NCI-H1092 (cell line): ENCODE results near the gene SULT2B1.
A peak's percentile ranks its signal among the peaks of the same experiment; 100 is the strongest.
"Not testable (repeated sequence)": the region's sequence is repeated elsewhere in the genome, so short reads cannot be mapped to it uniquely, and the experiment has no call there.

Experiments used
- DNase-seq: peaks from one replicate; lab custom pipeline; 2025; lab: John Stamatoyannopoulos, UW

SULT2B1 gene

DNA sequence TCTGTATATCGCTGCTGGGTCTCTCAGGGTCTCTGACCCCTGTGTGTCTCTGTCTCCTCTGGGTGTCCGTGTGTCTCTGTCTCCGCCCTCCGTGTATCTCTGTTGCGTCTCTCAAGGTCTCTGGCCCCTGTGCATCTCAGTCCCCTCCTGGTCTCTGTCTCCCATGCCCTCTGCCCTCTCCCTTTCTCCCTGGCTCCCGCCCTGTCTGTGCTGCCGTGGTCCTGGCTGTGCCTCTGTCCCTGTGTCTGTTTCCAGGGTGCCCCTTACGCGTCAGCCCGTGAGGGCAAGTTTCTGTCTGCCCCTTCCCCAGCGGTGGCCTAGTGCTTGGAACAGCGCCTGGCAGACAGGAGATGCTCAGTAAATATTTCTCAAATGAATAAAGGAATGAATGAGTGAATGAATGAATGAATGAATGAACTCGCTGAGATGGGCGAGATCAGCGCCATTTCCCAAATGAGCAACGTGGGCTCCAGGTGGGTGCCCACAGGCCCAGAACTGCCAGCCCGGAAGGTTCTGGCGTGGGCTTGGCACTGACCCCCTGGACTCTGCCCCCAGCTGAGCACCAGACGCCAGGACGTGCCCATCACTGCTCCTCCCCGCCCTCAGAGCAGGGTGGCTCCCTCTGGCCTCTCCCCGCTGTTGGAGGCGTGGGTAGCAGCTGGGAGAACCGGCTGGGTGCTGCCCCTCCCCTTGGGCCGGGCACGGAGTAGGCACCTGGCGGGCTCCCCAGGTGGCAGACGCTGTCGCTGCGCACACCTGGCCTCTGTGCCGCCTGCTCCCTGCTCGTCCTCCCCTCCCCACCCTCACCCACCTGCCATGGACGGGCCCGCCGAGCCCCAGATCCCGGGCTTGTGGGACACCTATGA lies at the start of gene SULT2B1:
Gene SULT2B1, plus strand, starts transcription at position 736 of the 866 bp plus-strand sequence. Its CDS starts 81 bp downstream, at position 817.
- DNase-seq: peak; percentile 21

DNA sequence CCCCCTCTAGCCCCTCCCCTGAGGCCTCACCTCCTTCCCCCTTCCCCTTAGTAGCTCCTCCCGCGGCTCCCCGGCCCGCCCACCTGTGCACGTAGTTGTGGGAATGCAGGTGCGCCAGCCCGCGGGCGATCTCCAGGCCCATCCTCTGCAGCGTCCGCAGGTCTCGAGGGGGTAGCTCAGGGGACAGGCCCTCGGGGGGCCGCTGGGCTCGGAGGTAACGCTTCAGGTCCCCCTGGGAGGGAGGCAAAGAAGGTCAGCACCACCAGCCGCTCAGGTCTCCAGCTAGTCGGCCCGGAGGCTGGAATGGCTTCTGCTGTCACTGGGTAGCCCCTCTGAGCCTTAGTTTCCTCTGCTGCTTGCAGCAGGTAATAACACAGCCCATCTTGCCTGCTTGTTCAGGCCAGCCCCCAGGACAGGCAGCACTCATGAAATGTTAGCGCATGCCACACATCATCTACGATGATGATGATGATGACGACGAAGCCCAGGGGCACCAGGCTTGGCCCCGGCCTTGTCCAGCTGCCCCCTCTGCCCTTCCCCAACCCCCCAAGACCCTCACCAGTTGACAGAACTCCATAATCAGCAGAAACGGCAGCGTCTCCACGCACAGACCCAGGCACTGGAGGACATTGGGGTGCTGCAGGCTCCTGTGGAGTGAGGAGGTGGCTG lies 49.5 kb upstream of the SULT2B1 start:
- DNase-seq: no peak

DNA sequence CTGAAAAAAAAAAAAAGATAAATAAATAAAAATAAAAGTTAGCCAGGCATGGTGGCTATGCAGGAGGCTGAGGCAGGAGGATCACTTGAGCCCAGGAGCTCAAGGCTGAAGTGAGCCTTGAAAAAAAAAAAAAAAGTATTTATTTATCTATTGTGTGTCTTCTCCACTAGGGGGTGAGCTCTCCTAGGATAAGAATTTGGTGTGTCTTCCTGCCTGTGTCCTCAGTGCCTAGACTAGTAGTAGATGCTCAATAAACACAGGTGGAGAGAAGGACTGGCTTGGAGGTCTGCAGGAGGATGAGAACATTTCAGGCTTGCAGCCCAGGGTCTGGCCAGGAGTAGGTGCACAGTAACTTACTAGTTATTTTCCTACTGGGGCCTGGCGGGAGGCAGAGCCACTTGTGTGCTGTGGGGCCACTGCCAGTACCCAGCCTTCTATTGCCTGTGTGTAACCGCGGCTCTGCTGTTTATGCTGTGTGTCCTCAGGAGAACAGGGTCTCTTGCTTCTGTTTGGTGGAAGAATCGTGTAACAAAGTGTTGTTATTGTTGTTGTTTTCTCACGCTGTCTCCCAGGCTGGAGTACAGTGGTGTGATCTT lies 45.7 kb upstream of the SULT2B1 start:
- DNase-seq: no peak

DNA sequence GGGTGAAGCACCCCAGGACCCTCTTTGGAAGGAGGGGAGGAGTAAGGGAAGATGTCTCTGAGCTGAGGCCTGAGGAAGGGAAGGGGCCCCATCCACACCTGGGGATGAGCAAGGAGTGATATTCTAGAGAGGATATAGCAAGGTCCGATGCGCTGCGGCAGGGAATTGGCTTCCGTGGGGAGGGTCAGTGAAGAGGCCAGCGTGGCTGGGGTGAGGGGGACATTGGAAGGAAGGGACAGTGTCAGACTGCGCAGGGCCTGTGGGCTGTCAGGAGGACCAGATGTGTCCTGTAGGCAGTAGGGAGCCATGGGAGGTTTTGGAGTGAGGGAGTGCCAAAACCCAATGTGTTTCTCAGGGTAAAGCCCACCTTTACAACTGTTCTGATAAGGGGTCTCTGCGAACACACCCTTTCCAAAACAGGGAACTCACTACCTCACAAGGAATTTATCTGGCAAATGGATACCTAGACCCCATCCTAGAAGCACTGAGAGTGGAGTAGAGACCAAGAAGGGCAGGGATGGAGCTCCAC lies 44.0 kb upstream of the SULT2B1 start:
- DNase-seq: no peak

DNA sequence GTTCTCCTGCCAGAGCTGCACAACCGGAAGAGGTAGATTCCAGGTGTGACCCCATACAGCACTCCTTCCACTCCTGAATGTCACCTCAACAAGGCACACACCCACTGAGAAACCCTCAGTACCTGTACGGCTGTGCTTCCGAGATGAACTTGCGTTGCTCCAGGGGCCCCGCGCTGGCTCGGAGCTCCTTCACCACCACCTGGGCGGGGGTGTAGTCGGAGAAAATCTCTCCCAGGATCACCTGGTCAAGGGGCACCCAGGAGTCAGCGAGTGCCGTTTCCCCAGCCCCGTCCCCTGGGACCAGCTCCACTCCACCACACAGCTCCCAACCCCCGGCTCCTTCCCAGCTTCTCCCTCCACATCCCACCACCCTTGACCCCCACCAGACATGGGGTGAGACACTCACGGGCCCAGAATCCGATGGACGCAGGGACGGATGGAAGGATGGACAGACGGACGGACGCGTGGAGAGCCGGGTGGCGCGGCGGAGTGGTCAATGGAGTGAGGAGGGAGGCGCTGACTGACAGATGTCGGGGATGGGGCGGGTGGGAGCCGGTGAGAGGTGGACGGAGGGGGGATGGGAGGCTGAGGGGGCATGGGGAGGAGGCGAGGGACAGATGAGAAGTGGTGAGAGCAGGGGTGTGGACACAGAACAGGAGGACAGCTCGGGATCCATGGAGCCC lies 43.1 kb upstream of the SULT2B1 start:
- no peak for DNase-seq

DNA sequence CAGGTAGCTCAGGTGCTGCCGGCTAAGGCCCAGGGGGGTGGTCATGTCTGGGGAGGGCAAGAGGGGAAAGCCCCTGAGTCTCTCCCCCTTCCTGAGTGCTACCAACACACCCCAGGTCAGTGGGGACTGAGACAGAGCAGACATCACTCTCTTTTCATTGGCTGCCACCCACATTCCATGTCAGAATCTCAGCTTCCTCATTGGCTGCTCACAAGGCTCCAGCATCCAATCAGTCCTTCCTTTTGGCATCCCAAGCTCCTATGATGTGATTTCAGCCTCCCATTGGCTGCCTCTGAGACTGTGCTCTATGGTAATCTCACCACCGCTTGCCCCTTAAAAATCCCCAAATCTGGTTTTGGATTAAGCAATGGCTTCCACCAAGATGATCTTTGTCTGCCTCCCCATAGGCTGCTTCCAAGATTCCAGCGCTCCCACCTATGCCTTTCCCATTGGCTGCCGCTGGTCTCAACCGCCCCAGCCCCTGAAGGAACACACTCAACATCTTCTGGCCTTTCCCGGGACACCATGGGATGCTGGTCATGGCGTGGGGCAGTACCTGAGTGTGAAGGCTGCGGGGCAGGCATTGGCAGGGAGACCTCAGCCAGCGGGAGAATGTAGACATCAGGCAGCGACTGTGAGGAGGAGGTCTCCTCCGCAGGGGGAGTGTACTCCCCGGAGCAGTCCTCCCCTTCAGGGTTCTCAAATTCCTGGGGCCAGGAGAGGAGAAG lies 42.3 kb upstream of the SULT2B1 start:
- DNase-seq: no peak

DNA sequence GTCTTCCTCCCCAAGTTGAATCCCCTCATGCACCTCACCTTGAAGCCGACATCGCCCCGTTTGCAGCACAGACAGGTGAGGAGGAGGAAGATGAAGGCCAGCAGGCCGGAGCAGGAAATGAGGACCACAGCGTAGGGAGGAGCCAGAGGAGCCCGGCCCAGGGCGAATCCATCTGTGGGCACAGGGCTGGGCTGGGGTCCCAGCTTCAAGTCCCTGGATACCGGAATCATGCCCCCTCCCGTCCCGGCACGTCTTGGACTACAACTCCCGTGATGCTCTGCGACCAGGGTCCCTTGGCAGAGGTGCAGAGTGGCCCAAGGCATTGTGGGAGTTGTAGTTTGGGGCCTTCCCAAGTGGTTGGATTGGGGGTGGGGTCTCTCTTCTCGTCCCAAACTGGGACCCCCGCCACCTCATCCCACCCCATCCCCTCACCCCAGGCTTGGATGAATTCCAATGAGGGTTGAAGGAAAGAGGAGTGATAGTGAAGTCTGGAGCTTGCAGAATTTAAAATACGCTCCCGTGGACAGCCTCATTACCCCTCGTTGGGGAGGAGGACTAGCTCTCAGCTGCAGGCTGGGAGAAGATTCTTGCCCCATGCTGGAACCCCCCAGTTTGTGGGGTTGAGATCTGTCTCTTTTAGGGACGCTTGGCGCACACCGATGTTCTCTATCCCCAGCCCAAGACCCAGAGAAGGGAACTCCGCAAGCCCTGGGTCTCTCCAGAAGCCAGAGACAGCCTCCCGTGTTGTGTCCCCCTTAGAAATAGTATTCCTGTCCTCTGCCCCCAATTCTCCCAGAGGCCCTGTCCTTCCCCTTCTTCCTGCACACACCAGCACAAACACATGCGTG lies 41.3 kb upstream of the SULT2B1 start:
- peak; percentile 26 for DNase-seq

DNA sequence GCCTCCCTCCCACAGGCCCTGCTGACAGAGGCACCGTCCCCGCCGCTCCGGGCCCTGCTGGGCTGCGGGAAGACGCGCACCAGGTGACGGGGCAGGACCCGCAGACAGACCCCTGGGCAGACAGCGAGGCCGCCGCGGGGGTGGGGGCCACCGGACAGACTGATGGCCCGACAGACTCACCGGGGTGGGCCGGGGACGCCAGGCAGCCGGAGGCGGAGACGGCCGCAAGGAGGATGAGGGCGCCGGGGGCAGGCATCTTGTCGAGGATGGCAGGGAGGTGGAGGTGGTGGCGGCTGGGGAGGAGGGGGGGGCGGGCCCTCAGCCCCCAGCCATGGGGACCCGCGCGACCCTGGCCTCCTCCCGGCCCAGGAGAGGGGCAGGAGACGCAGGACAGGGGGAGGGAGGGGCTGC lies 40.6 kb upstream of the SULT2B1 start:
- no peak for DNase-seq

DNA sequence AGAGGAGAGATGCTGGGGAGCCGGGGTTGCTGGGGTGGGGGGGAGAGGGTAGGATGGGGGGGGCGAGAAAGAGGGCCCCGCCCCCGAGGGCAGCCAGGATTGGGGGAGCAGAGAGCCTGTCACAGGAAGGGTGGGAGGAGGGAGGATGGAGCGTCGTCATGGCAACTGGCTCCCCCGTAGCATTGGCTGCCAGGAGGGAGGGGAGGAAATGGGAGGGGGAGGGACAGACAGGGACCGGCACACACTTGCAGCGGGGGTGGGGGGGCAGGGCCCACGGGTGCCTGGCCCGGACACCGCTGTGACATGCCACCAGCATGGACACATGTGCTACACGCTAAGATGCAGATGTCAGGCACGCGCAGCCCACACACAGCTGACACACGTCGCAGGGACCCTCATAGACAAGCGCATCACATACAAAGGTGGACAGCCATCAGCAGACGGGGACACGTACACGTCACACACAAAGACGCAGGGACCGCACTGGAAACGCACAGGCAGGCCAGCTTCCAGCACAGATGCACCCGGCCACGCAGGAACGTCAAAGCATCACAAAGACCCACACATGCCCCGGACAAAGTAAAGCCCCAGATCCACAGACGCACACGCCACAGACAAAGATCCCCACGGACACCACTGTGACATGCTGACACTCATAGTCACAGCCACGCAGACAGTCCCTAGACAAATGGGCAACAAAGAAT lies 40.0 kb upstream of the SULT2B1 start, which contains the start of gene LMTK3:
Gene LMTK3, minus strand, starts transcription at position 36 of the 704 bp plus-strand sequence. CDS start 259 bp downstream, outside the sequence.
- no peak for DNase-seq

DNA sequence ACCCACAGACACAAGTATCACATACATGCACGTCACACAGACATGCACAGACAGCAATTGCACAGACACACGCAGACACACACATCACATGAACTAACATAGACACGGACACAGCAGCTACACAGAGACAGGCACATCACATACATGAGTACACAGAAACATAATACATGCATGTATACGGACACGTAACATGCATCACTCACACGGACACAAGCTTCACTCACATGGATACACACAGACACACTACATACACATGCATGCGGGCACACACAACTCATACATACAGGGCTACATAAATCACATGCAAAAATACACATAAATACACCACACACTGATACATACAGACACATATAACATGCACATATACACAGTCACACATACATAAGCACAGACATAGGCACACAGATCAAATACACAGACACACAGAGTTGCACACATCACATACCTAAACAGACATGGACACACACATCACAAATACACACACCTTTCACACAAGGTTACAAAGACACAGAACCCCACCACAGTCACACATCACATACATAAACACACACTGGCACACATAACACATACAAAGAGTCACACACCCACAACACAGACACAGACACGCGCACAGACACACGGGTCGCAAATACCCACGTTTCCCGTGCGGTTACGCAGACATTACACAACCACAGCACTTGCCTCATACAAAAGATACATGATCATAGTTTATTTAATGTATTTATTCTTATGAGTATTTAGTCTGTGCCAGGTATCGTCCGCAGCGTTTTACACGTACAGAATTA lies 39.3 kb upstream of the SULT2B1 start:
- no peak for DNase-seq

DNA sequence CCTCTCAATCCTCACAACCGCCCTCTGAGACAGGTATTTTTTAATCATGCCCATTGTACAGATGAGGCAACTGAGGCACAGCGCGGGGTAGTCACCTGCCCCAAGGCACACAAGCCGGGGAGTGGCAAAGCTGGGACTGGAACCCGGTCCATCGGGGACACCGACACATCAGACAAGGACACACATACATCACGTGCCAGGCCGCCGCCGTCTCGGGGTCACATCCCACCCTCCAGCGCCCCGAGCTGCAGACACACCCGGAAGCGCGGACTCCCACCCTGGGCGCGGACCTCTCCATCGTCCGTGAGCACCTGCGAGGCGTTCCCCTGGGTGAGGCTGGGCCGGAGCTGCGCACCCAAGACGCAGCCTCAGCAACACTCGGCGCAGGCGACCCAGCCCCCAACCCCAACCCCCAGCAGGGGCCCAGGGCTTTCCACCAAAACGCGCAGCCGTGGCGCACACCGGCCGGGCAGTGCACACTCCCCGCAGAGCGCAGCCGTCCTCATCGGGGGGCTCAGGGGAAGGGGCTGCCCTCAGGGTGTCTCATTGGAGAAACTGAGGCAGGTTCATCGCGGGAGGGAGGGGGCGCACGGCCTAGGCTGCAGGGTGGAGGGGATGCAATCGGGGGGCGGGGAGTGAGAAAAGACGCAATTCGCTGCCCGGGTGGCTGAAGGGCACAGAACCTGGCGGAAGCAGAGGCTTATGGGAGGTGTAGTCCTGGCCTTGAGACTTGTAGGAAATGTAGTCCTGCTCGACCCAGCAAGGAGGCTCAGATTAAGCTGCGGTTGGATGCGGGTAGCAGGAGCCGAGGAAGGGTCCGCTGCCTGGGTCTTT lies 38.5 kb upstream of the SULT2B1 start:
- peak; percentile 40 for DNase-seq

DNA sequence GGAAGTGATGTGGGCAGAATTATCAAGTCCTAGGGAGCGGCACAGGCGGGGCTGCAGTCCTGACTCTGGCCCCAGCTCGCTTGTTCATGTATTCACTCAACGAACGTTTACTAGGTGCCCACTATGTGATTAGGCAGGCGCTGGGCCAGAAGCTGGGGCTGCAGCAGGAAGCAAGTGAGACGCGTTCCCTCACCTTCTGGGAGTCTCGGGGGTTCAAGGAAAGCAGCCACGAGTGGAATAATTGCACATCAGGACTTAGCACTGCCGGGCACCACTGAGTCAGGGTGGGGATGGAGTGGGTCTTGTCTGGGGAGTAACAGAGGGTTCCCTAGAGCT lies 37.9 kb upstream of the SULT2B1 start:
- no peak for DNase-seq

DNA sequence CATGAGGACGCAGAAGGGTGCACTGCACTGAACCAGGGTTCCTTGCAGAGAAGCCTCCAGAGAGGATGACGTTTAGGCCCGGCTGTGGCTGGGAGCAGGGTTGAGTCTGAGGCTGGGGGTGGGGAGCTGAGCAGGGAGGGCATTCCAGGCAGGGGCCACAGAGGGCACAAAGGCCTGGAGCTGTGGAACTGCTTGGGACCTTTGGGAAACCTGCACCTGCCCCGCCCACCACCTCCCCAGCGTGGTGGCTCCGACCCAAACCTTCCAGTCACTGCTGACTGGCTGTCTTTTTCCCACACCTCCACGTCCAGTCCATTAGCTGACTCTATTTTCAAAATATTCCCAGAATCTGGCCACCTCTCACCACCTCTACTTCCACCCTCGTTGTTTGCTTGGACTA lies 35.4 kb upstream of the SULT2B1 start:
- no peak for DNase-seq

DNA sequence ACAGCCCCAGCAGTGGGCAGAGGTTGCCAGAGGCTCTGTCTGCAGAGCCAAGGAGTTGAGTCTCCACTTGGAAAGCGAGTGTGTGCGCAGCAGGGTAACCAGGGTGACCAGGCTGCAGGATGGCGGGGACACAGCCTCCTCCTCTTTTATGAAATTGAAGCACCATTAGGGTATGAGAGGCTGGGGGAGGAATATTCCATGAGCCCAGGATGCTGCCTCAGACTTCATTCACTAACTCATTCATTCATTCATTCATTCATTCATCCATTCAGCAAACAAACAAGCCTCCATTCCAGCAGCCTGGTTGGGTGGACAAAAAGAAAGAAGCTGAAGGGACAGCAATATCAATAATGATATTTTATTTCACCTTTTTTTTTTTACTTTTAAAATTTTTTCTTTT lies 33.8 kb upstream of the SULT2B1 start:
- no peak for DNase-seq

DNA sequence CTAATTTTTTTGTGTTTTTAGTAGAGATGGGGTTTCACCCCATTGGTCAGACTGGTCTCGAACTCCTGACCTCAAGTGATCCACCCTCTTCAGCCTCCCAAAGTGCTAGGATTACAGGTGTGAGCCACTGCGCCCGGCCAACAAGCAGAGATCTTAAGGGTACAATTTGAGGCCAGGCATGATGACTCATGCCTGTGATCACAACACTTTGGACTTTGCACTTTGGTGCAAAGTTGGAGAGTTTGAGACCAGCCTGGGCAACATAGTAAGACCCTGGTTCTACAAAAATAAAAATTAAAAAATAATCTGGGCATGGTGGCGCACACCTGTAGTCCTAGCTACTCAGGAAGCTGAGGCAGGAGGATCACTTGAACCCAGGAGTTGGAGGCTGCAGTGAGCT lies 32.5 kb upstream of the SULT2B1 start:
- not testable (repeated sequence) for DNase-seq

DNA sequence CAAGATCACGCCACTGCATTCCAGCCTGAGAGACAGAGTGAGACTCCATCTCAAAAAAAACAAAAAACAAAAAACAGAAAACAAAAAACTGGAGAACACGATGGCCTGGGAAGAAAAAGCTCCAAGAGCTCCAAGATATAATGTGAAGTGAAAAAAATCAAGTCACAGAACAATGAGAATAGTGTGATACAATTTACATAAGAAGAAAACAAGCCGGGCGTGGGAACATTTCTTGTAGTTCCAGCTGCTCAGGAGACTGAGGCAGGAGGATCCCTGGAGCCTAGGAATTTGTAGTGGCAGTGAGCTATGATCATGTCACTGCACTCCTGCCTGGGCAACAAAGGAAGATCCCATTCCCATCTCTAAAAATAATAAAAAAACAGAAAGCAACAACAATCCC lies 31.8 kb upstream of the SULT2B1 start:
- DNase-seq: no peak

DNA sequence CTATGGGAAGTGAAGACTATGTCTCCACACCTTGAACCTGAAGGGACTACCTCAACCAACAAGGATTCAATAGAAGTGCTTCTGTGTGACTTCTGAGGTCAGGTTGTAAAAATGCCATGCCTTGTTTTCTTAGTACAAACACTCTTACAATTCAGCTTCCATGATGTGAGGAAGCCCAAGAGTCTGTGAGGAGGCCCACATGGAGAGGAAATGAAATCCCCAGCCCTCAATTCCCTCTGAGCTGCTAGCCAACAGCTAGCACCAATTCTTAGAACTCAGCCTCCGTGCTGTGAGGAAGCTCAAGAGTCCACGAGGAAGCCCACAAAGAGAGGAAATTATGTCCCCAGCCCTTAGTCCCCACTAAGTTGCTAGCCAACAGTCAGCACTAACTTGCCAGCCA lies 27.8 kb upstream of the SULT2B1 start:
- DNase-seq: no peak

DNA sequence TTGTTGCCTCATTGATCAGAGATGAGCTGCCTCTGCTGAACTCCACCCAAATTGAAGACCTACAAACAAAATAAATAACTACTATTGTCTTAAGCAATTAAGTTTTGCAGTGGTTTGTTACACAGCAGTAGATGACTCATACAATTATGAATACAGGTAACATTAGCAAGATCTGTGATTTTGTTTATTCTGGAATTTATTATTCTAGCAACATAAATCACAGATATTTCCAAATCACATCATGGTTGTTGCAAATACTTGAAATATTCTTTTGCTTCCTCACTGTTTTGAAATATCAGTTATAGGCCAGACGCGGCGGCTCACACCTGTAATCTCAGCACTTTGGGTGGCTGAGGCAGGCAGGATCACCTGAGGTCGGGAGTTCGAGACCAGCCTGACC lies 27.2 kb upstream of the SULT2B1 start:
- DNase-seq: no peak
